GM19468 (cell line): ENCODE measurements around the gene TNIP1.

ENCODE experiments used
- ATAC-seq: cut with Tn5 transposase; IDR thresholded peaks from one replicate; pipeline ENCODE4 v1.9.1; 2021; ENCODE audit warnings: mild to moderate bottlenecking, moderate library complexity, moderate number of reproducible peaks; ENCODE audit not compliant: unreplicated experiment; ENCODE audit errors: extremely low read depth

TNIP1 gene, protein sequence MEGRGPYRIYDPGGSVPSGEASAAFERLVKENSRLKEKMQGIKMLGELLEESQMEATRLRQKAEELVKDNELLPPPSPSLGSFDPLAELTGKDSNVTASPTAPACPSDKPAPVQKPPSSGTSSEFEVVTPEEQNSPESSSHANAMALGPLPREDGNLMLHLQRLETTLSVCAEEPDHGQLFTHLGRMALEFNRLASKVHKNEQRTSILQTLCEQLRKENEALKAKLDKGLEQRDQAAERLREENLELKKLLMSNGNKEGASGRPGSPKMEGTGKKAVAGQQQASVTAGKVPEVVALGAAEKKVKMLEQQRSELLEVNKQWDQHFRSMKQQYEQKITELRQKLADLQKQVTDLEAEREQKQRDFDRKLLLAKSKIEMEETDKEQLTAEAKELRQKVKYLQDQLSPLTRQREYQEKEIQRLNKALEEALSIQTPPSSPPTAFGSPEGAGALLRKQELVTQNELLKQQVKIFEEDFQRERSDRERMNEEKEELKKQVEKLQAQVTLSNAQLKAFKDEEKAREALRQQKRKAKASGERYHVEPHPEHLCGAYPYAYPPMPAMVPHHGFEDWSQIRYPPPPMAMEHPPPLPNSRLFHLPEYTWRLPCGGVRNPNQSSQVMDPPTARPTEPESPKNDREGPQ

DNA sequence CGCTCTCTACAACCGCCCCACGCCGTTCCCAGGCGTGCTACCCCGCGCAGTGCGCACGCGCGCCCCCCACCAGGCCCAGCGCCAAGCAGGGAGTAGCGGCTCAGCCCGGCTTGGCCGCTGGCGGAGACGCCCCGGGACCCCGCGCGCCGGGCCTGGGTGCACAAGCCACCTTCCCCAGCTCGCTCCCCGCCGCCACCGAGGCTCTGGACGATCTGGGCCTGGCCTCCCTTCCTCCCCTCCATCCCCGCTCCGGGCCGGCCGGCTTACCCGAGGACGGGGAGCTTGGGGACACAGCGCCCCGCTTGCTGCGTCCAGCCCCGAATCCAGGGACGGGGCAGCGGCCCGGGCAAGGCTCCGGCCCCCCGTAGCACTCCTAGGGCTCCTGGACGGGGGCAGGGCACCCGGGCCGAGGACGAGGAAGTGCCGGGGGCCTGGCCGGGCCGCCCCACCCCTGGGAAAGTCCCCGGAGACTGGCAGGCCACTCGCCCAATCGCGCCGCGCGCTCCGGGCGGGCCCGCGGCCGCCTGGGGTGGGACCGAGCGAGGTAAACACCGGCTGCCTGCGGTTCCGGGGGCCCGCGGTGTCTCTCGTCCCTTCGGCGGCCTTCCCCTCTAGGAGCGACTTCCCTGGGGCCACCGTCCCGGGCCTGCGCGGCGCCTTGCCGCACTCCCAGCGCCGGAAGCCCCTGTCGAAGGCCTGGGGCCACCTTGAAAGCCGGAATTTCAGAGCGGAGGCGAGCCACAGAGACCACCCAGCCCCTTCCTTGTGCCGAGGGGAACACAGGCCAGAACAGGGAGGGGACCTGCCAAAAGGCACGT, at the start of gene TNIP1:
Gene TNIP1, minus strand, starts transcription at position 422 of the 818 bp plus-strand sequence. CDS start 15,939 bp downstream, outside the sequence.
- peak; percentile 84 for ATAC-seq

DNA sequence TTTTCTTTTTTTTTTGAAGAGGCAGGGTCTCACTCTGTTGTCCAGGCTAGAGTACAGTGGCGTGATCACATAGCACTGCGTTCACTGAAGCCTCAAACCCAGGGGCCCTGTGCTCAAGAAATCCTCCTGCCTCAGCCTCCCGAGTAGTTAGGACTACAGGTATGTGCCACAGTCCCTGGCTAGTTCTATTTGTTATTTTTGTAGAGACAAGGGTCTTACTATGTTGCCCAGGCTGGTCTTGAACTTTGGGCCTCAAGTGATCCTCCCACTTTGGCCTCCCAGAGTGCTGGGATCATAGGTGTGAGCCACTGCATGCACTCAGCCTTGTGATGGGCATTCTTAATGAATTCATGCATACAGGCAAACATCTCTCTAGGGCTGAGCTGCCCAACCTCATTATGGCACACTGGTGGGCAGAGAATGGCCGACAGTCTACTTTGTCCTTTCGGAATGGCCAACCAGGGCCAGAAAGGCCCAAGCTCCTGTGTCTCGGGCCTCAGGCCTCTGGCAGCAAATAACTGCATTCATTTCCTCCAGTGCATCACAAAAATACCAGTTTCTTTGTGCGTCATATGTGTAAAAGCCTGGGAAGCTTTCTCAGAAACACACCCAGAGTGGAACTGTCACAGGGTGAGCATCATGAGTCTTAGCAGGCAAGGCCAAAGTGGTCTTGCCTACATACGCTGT, 49.5 kb upstream of the TNIP1 start:
- ATAC-seq, result no peak

DNA sequence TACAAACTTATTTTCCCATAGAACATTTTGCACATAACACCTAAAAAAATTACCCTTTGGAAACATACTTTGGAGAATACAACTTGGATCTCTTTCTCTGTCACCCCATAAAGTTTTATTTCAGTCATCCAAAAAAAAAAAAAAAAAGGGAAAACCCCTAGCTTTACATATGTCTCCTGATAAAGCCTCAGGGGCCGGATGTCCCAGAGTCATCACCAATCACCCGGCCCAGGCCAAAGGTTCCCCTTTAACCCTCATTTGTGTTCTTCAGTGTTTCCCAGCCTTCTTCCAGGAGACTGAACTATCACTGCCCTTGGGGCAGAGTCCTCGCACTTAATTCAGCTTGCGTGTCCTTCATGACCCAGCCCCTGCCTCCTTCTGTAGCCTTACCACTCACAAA, 48.0 kb upstream of the TNIP1 start:
- ATAC-seq, result no peak

DNA sequence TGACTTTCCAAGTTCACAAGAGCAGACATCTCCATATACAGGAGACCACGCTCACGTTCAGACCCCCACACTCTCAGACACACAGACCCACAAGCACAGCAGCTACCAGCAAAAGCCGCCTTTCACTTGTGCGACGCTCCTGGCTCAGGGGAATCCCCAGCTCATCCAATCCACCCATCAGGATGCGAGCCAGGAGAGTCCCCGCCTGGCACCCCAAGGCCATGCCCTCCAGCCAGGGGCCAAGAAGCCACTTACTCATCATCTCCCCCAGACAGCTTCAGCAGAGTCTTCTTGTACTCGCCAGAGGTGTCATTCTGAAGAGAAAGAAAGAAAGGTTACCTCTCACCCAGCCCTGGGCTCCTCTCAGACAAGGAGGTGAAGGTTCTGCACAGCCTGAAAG, 47.1 kb upstream of the TNIP1 start:
- ATAC-seq, result no peak

DNA sequence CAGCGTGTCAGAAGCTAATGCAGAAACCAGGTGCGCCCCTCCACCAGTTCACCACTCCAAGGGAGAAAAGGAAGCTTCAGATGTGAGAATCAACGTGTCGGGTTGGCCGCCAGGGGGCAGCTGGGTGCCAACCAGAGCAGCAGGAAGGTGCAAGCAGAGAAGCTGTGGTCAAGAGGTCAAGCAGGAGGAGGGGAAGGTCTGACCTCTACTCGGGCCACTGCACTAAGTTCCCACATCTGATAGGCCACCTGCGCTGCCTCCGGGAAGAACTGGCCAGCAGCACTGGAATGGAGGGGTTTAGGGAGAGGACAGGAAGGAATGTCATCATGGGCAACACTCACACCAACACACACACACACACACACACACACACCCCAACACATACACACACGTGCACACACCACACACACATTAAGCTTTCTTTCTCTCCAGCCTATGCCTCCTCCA, 45.4 kb upstream of the TNIP1 start:
- ATAC-seq, result peak; percentile 14

DNA sequence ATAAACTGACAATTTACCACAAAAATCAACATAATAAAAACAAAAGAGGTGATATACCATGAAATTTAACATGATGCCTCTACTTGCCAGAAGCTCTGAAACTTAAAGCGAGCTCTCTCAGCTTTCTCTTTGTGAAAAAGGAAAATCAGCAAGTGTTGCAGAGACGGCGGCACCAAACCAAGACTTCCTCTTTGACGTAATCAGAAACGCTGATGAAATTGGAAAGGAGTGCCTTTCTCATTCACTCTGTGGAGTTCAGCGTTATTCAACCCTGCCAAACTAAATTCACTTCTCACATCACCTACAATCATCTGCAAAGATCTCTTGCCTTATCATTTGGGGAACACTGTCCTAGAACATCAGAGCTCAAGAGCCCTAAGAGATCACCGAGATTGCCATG, 44.6 kb upstream of the TNIP1 start:
- no peak for ATAC-seq

DNA sequence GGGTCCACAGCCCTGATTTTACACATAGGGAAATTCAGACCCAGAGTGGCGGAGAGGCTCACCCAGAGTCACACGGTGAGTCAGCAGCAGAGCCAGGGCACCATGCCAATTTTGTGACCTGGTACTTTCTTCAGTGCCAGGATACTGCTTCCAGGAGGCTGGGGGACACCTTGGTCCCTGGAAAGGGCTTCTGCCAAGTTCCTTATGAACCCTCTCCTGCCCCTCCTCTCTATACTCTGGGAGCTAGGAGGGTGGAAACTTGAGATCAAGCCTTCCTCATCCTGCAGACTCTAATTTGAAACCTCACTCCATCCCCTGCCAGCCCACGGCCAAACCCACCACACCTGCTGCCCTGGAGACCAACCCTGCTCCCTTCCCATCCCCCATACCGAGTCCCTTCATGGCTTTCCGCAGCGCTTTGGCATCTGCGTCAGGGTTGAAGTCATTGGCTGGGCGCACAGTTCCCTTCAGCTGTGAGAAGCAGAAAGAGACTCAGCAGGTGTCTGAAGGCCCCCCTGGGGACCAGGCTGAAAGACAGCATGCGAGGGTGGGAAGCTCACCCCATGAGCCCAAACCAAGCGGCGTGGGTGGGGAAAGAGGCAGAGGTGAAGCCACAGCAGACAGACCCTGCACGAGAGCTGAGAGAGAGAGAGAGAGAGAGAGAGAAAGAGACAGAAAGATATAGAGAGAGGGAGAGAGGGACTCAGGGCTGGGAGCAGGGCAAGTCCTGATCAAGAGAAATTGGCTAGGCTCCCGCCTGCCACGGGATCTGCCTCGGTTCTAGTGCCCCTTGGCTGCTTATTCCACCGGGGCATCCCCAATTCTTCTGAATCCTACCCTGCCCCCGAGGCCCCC, 43.3 kb upstream of the TNIP1 start:
- peak; percentile 79 for ATAC-seq

DNA sequence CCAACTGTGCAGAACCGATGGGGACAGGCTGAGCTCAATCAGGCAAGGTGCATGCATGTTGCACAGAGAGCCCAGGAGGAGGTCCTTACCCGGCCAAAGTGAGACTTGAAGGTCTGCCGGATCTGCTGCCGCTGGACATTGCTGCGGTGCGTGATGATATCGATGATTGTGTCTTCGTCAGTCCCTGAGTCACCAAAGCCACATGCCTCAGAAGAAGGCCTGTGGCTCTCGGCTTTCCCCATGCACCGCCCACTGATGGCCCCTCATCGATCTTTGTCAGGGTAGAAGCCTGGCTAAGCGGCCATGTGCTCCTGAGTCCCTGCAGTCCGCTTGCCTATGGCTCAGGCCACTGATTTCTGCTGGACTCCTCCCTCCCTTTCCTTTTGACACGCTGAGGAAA, 42.0 kb upstream of the TNIP1 start:
- no peak for ATAC-seq

DNA sequence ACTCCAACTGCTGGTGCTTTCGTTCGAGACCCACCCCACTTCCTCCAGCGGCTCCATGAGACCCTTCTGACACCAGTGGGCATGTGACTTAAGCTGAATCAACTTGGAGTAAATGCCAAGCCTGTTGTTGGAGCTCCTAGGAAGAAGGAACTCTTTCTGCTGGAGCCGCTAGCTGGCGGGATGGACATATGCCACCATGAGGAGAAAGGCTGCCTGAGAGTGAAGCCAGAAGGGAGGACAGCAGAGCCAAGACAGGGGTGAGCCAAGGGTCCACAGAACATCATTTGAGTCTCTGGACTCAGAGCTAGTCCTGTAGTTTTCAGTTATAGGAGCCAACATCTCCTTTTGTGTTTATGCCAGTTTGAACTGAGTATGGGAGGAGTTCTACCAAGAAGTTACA, 40.8 kb upstream of the TNIP1 start:
- no peak for ATAC-seq

DNA sequence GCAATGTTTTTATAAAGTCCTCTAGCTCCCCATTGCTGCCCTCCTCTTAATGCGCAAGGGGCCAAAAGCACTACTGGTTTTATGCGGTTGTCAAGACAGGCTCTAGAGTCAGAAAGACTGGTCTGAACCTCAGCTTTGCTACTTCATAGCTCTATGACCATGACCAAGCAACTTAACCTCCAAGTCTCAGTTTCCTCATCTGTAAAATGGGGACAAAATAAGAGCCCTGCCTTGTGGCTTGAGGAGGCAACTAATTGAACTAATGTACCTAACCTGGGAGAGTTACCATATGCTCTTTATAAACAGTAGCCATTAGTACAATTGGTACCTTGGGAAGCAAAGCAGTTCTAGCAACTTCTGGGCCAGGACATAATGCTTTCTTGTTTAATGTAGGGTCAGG, 40.3 kb upstream of the TNIP1 start:
- ATAC-seq, result no peak

DNA sequence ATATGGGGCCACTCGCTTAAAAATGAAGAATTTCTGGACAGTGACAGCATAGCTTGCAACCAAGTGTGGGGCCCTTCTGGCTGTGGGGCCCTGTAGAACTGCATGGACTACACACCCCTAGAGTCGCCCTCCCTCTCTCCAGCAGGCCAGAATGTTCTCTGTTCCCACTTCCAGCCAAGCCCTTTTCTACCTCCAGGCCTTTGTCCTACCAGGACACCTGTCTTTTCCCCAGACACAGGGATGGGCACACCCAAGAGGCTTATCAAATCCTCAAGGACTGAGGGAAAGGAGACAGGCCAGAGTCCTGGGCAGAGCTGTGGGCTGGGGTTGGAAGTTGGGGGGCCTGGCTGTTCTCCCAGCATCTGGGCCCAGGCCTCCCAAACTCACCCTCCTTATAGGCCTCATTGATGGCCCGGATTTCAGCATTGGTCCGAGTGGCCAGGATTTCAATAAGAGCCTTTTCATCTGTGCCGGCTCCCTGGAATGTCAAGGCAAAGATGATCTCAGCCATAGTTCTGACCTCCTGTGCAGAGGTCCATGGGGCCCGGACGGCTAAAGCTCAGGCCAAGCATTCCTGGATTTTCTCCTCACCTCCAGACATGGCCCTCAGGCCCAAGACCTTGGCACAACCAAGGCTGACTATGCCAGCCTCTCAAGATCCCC, 38.2 kb upstream of the TNIP1 start:
- ATAC-seq, result no peak

DNA sequence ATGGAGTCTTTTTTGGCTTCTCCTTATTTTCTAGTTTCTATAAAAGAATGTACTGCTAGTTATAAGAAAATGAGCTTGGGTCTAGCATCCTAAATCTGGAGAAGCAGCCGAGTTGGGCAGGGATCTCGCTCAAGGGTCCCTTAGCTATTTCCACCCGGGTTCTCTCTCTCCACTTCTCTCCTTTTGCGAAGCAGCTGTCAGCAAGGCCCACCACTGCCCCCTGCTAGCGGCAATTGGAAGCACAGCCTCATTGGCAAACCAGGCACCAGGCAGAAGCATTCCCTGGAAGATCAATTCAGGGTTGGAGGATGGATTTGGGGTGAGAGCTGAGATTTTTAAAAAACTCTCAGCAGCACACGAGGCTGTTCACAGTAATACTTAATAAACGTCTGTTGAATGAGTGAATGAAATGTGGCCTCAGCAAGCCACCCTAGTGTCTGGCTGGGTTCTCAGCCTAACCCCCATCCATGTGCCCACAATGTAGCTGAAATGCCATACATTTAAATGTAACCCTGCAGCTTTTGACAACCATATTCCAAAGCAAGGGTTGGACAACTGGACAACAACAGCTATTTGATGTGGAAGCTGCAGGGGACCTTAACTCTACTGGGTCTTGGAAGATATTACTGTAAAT, 34.6 kb upstream of the TNIP1 start:
- ATAC-seq, result no peak

DNA sequence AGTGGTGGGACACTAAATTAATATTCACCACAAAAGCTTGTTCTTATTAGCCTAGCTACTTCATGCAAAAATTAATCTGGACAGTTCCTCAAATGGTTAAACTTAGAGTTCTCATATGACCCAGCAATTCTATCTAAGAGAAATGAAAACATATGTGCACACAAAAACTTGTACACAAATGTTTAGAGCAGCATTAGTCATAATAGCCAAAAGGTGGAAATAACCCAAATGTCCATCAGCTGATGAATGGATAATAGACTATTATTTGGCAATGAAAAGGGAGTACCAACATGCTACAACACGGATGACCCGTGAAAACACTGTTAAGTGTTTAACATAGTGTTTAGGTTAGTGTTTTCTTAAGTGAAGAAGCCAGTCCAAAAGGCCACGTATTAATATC, 32.8 kb upstream of the TNIP1 start:
- ATAC-seq, result no peak

DNA sequence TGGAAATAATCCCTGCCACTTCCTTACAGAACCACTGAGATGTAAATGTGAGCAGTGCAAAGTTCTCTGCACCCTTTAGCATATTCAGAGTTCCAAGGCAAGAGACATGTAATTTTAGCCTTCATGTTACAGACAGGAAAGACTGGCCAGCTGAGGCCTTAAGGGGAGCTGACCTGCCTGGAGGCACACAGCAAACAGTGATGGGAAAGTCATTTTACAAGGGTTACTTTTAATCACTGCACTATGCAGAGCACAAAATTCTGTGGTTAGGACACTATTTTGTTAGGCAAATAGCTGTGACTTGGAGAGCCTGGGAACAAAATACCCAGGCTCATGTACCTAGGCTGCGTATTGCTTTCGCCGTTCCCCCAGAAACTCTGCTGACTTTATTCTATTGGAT, 30.2 kb upstream of the TNIP1 start:
- ATAC-seq, result no peak

DNA sequence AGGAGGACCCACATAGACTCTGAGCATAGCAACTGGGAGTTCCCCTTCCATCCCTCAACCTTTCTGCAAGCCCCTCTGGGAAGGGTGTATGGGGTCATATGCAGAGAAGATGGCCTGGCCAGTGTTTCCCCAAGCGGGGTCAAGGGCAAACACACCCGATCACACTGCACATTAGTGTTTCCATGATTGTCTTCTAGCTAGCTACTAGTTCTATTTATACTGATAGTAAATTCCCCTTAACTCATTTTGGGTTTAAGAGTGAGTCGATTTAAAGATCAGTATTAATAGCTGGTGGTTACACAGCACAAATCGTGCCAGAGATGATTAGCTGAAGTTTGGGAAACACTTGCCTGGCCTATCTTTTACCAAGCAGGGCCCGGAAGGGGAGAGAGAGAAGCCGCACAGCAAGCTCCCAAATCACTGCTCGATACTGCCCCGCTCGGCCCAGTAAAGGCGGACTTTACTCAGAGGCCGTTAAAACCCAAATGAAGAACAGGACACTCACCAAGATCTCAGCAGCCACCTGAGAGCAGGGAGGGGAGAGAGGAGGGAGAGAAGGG, 29.4 kb upstream of the TNIP1 start:
- no peak for ATAC-seq

DNA sequence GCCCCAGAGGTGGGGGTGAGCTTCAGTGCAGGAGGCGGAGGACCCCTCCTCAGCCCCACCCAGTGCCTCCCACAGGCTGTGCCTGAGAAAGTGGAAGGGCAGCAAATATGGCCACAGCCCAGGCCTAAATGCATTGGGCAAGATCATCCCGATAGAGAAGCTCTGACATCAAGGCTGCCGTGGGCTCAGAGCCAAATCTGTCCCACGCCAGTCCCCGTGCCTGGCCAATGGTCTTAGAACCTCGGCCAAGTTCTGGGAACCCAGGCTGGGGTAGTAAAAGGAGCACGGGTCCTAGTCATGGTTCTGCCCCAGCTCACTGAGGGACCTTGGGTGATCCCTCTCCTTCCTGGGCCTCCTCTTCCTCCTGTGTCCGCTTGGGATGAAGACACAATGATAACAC, 27.7 kb upstream of the TNIP1 start:
- ATAC-seq, result no peak

DNA sequence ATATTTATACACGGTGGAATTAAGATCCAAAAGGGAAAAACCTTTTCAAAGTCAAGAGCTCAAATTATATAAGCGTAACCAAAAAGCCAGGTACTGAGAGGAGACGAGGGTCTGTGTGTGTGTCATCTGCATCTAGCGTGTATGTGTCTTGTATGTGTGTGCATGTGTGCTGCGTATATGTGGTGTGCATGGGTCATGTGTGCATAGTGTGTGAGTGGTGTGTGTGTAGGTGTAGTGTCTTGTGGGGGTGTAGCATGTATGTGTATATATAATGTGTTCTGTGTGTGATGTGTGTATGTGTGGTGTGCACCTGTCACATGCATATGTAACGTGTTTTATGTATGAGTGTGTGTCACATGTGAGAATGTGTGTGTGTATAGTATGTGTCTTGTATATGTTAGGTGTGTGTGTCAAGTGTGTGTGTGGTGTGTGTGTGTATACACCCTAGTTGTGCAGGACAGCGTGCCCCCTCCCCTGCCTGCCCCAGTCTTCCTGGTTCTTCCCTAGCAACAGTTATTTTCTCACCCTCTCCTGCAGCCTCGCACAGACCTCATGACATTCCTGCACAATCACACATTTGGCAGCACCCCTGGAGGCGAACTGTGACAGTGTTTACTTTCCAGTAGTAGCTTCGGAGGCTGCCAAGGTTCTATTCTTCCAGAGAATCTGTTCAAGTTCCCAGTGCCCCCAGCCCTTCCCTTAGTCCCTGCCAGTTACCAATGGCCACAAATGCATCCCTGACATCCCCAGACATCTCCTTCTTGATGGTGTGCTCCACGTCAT, 27.1 kb upstream of the TNIP1 start:
- ATAC-seq, result no peak
